ENCODE measurements around the gene SH2B3. TPM values are rescaled to one million over a fixed set of nuclear protein-coding genes. Genes with fewer than 3 reads are reported as not detected.

The SH2B3 gene
- total RNA-seq, 4 donors from 2014 or later: 3.3 to 16.2 (median 5.6) TPM

DNA sequence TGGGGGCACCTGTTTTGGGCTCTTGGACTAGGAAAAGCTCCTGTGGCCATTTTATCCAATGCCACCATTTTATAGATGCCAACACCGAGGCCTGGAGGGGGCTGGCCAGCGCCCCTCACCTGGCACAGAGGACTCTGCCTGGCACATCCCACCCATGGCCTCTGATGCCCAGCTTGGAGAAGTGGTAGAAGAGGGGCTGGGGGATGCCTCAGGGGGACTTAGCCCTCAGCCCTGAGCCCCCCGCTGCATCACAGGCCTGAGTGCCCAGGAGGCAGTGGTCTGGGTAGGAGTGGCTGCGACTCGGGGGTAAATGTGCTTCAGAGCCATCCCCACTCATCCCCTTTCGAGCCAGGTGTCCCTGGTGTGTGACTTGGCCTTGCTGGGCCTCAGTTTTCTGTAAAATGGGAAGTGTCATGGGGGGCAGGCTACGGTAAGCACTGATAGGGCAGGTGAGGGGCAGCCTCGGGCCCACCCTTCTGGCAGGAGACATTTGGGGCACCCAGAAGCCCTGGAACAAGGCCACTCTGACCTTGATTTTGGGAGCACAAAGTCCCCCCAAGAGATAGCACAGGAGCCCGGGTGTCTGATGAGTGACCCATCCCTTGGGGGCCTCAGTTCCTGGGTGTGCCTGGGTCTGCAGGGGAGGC is 22.5 kb downstream of the SH2B3 start:
- peak overlapping the region in 1 of 4 donors; percentile 8 for H3K4me3 ChIP-seq
- H3K27ac ChIP-seq: peak overlapping the region in 3 of 4 donors; percentile 71 to 83 (median 76)
- no peak for TF ChIP-seq POLR2A (IDR thresholded peaks at IDR 0.05)
- TF ChIP-seq, protein P1, sequence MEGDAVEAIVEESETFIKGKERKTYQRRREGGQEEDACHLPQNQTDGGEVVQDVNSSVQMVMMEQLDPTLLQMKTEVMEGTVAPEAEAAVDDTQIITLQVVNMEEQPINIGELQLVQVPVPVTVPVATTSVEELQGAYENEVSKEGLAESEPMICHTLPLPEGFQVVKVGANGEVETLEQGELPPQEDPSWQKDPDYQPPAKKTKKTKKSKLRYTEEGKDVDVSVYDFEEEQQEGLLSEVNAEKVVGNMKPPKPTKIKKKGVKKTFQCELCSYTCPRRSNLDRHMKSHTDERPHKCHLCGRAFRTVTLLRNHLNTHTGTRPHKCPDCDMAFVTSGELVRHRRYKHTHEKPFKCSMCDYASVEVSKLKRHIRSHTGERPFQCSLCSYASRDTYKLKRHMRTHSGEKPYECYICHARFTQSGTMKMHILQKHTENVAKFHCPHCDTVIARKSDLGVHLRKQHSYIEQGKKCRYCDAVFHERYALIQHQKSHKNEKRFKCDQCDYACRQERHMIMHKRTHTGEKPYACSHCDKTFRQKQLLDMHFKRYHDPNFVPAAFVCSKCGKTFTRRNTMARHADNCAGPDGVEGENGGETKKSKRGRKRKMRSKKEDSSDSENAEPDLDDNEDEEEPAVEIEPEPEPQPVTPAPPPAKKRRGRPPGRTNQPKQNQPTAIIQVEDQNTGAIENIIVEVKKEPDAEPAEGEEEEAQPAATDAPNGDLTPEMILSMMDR (IDR thresholded peaks at IDR 0.05): no peak
- 71 to 89% methylated on average over 4 to 7 of the region's 9 CpGs for WGBS, 2 donors
- intact Hi-C loops (cut with DNase I): no loop called here
- no peaks in the 10 kb centered on the region for H3K9me3 ChIP-seq
- DNase-seq: no peak
- no peaks in the 10 kb centered on the region for H3K36me3 ChIP-seq
- peaks cover 17 to 93% (median 49%) of the 10 kb centered on the region in 3 donors for H3K4me1 ChIP-seq
- peaks cover 0 to 17% (median 0%) of the 10 kb centered on the region in 4 donors for H3K27me3 ChIP-seq

DNA sequence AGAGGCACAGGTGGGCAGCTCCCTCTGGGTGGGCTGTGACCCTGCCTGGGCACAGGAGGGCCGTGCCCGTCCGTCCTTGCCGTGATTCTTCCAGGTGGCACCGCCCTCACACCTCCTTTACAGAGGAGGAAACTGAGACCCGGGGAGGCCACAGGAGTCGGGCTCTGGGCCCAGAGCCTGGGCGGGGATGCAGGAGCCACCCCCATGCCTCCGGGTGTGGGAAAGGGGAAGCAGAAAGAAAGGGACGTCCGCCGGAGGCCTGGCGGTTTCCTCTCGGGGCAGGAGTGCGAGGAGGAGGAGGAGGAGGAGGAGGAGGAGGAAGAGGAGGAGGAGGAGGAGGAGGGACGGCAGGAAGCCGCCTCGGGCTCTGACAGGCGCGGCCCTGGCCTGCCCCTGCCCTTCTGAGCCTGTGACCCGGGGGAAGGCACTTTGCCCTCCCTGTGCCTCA is 23.0 kb downstream of the SH2B3 start:
- H3K27ac ChIP-seq: peak overlapping the region in 3 of 4 donors; percentile 71 to 83 (median 76)
- WGBS, 2 donors: 9 to 16% methylated on average over 5 to 11 of the region's 21 CpGs
- no peaks in the 10 kb centered on the region for H3K9me3 ChIP-seq
- H3K4me3 ChIP-seq: peak overlapping the region in 1 of 4 donors; percentile 8
- H3K36me3 ChIP-seq: no peaks in the 10 kb centered on the region
- no peak for TF ChIP-seq POLR2A (IDR thresholded peaks at IDR 0.05)
- TF ChIP-seq, protein P1 (IDR thresholded peaks at IDR 0.05): no peak
- peaks cover 0 to 17% (median 0%) of the 10 kb centered on the region in 4 donors for H3K27me3 ChIP-seq
- intact Hi-C loops (cut with DNase I): no loop called here
- peaks cover 17 to 96% (median 51%) of the 10 kb centered on the region in 3 donors for H3K4me1 ChIP-seq
- no peak for DNase-seq

DNA sequence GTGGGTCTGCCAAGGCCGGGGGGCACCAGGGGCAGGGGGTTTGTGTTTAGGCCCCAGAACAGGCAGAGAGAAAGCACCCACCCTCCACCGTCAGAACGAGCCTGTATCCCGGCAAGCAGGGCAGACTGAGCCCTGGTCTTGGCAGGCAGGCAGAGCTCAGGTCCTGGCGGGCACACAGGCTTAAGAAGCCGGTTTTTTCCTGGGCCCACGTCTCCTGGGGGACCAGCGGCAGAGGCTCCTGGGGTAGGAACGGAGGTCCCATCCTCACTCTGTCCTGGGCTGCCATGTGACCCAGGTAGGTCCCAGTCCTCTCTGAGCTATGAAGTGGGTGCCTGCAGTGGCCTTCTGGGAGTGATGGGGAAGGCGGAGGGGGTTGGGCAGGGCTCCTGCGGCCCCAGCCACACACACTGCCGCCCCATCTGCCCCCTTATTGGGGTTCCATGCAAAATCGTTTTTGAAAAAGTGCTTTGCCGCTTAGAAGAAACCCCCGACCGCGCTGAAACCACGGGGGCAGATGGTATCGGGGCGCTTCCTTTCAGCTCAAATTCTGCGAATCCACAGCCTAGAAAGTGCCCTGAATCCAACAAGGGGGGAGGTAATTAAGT is 24.2 kb downstream of the SH2B3 start:
- Histone ChIP-seq H3K4me1 (peaks cover 23 to 96% (median 58%) of the 10 kb centered on the region in 3 donors), H3K9me3 (no peaks in the 10 kb centered on the region), H3K27ac (peak overlapping the region; percentile 16 to 83 (median 76)), H3K4me3 (peak overlapping the region in 2 of 4 donors; percentile 13 to 33), H3K27me3 (peaks cover 0 to 17% (median 0%) of the 10 kb centered on the region in 4 donors), H3K36me3 (no peaks in the 10 kb centered on the region)
- TF ChIP-seq POLR2A (IDR thresholded peaks at IDR 0.05): no peak
- TF ChIP-seq, protein P1 (IDR thresholded peaks at IDR 0.05): no peak
- WGBS, 2 donors: 48 to 72% methylated on average over 5 to 10 of the region's 21 CpGs
- no peak for DNase-seq
- intact Hi-C loops (cut with DNase I): no loop called here

DNA sequence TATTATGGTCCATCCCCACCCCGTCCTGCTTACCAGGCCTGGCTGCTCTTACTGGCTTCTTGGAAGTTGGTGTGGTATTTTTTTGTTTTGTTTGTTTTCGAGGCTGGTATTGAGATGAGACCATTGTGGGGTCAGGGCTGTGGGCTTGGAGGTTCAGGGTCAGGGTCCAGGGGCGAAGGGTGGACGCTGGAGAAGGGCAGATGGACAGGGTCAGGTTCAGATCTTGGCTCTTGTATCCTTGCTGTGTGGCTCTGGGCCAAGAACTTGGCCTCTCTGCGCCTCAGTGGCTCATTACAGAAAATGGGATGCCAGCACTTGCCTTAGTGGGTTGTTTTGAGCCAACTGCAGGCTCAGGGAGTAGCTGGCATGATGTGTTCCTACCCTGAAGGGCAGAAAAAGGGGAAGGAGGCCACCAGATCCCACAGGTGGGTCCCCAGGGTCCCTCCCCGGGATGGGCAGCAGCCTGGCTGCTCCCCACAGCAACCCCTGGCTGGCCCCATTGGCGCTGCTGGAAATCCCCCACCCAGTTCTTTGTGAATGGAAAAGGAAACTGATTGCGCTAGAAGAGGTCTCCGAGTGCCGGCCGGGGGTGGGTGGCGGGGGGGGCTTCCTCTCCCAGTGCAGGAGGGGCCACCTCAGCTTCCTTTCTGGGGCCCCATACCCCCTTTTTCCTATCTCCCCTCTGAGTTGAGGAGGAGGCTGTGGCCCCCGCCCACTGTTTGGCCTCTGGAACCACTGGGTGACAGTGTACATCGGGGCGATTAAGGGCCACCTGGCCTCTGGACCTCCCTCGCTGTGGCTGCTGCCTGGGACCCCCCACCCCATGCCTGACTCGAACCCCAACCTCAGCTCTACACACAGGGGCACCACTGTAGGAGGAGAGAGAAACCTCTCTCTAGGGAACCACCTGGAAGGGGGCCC is 25.0 kb downstream of the SH2B3 start:
- Histone ChIP-seq H3K36me3 (no peaks in the 10 kb centered on the region), H3K27ac (peak overlapping the region; percentile 16 to 83 (median 76)), H3K27me3 (peaks cover 0 to 17% (median 0%) of the 10 kb centered on the region in 4 donors), H3K9me3 (no peaks in the 10 kb centered on the region), H3K4me1 (peaks cover 31 to 96% (median 59%) of the 10 kb centered on the region in 3 donors), H3K4me3 (peak overlapping the region in 2 of 4 donors; percentile 8 to 33)
- intact Hi-C loops (cut with DNase I): no loop called here
- 59 to 80% methylated on average over 1 to 7 of the region's 17 CpGs for WGBS, 2 donors
- no peak for DNase-seq
- no peak for TF ChIP-seq POLR2A (IDR thresholded peaks at IDR 0.05)
- TF ChIP-seq, protein P1 (IDR thresholded peaks at IDR 0.05): no peak

Data from esophagus squamous epithelium (tissue), 5 donors.